Gastrocnemius medialis (tissue), 4 donors: ENCODE results near the gene ZSWIM2. TPM values are rescaled to one million over a fixed set of nuclear protein-coding genes. Genes with fewer than 3 reads are reported as not detected.

ENCODE experiments used
- ATAC-seq, 2 donors: fragments of 150-250 bp; one replicate each; pipeline ENCODE4 v1.9.1; 2016
- DNase-seq, 2 donors: peaks; one replicate each; pipeline ENCODE4 v3.0.0-alpha.2; 2019
- H3K27ac ChIP-seq, 4 donors: fragments of 200-600 bp; sonication (generic); 1 replicate in 1 of 4; 2 replicates in 3 of 4; pipeline ENCODE4 v1.5.1; 2016 to 2018; ENCODE audit warnings: mild to moderate bottlenecking in 2 of 4, moderate library complexity in 1 of 4
- H3K27me3 ChIP-seq, 3 donors: fragments of 200-600 bp; sonication (generic) in 2 of 3; 1 replicate in 1 of 3; 2 replicates in 2 of 3; pipeline versions ENCODE4 v1.5.1 to v1.6.0; 2016 to 2019; ENCODE audit warnings: mild to moderate bottlenecking in 1 of 3, moderate library complexity in 1 of 3
- H3K36me3 ChIP-seq, 2 donors: fragments of 200-600 bp; sonication (generic) in 1 of 2; one replicate each; pipeline ENCODE4 v1.5.1; 2017 to 2018
- H3K4me1 ChIP-seq, 2 donors: fragments of 200-600 bp; sonication (generic) in 1 of 2; one replicate each; pipeline ENCODE4 v1.5.1; 2016 to 2017; ENCODE audit warnings: mild to moderate bottlenecking in 2 of 2
- H3K4me3 ChIP-seq, 4 donors: fragments of 200-600 bp; sonication (generic) in 3 of 4; 1 replicate in 1 of 4; 2 replicates in 3 of 4; pipeline ENCODE4 v1.5.1; 2016 to 2019; ENCODE audit warnings: mild to moderate bottlenecking in 2 of 4
- H3K9me3 ChIP-seq, 3 donors: fragments of 200-600 bp; sonication (generic) in 2 of 3; 1 replicate in 1 of 3; 2 replicates in 2 of 3; pipeline ENCODE4 v1.5.1; 2016 to 2019
- CTCF ChIP-seq, 5 experiments: fragments of 450-650 bp in 3 of 5; fragments of 200-600 bp in 2 of 5; sonication (generic) in 2 of 5; IDR thresholded peaks in 4 of 5; conservative IDR thresholded peaks in 1 of 5; 1 replicate in 4 of 5; 2 replicates in 1 of 5; pipeline ENCODE4 v1.5.1; 2016 to 2019; ENCODE audit warnings: antibody characterized with exemption in 5 of 5, mild to moderate bottlenecking in 3 of 5, moderate library complexity in 3 of 5
- POLR2A ChIP-seq, 2 donors: fragments of 450-650 bp; IDR thresholded peaks; one replicate each; pipeline ENCODE4 v1.6.1; 2017; ENCODE audit warnings: antibody characterized with exemption in 2 of 2, mild to moderate bottlenecking in 2 of 2, moderate library complexity in 2 of 2
- in situ Hi-C, 4 donors: fragments of 200-750 bp; cut with MboI; loops; one replicate each; pipeline versions ENCODE4 v1.15.0 to v1.8.0; 2017; ENCODE audit warnings: low sequenced_read_pairs in 4 of 4
- intact Hi-C: fragments of 100-400 bp; cut with DNase I; formaldehyde crosslinking; loops from one replicate; pipeline ENCODE4 v1.15.1; 2023; ENCODE audit warnings: low total_unique reads
- total RNA-seq, 4 donors: library from RNA; depleted of rRNA; stranded (reverse); fragments of >200 nt; gene quantifications; one replicate each; pipeline versions ENCODE4 v1.1.0 to v1.2.3, GENCODE V29; 2016

ZSWIM2 gene
- total RNA-seq, 4 donors from 2014 or later: not detected

- H3K9me3 ChIP-seq: no peaks in the 10 kb centered on the region
- TF ChIP-seq POLR2A (IDR thresholded peaks at IDR 0.05) (no peak), CTCF (IDR thresholded peaks at IDR 0.05 in 4 of 5, conservative IDR thresholded peaks at IDR 0.05 in 1 of 5) (no peak)
- intact Hi-C loops (no loop called here), in situ Hi-C loops (loop anchor here in 1 of 4 donors (25.0 kb wide), 1 partner anchor 558 kb away; the partner anchor contains the start of gene CALCRL)
- no peak overlapping the region for H3K4me3 ChIP-seq
- ATAC-seq (no peak), DNase-seq (no peak)
- H3K4me1 ChIP-seq: no peaks in the 10 kb centered on the region
- no peaks in the 10 kb centered on the region for H3K27me3 ChIP-seq
- no peak overlapping the region for H3K27ac ChIP-seq
- H3K36me3 ChIP-seq: no peaks in the 10 kb centered on the region
These were observed 30.3 kb upstream of the ZSWIM2 start for GRCh38 chr2:186879312-186879711.

- Histone ChIP-seq H3K27me3 (no peaks in the 10 kb centered on the region), H3K4me3 (no peak overlapping the region), H3K36me3 (no peaks in the 10 kb centered on the region), H3K9me3 (no peaks in the 10 kb centered on the region), H3K4me1 (no peaks in the 10 kb centered on the region), H3K27ac (no peak overlapping the region)
- DNase-seq (no peak), ATAC-seq (no peak)
- intact Hi-C loops (no loop called here), in situ Hi-C loops (loop anchor here in 1 of 4 donors (25.0 kb wide), 1 partner anchor 563 kb away; the partner anchor contains the start of gene CALCRL)
- TF ChIP-seq POLR2A (IDR thresholded peaks at IDR 0.05) (no peak), CTCF (IDR thresholded peaks at IDR 0.05 in 4 of 5, conservative IDR thresholded peaks at IDR 0.05 in 1 of 5) (no peak)
These were observed 25.7 kb upstream of the ZSWIM2 start for GRCh38 chr2:186874713-186875112.

GRCh38 chr2:186871881-186872280 lies 22.9 kb upstream of the ZSWIM2 start:
- no peaks in the 10 kb centered on the region for H3K9me3 ChIP-seq
- in situ Hi-C loops (no loop called here), intact Hi-C loops (no loop called here)
- H3K27ac ChIP-seq: no peak overlapping the region
- peaks cover 0 to 6% of the 10 kb centered on the region in 2 donors for H3K4me1 ChIP-seq
- no peak for TF ChIP-seq CTCF (IDR thresholded peaks at IDR 0.05 in 4 of 5, conservative IDR thresholded peaks at IDR 0.05 in 1 of 5)
- no peak for TF ChIP-seq POLR2A (IDR thresholded peaks at IDR 0.05)
- DNase-seq (no peak), ATAC-seq (no peak)
- no peaks in the 10 kb centered on the region for H3K36me3 ChIP-seq
- no peak overlapping the region for H3K4me3 ChIP-seq
- H3K27me3 ChIP-seq: no peaks in the 10 kb centered on the region

GRCh38 chr2:186868344-186868743 lies 19.4 kb upstream of the ZSWIM2 start:
- no peak overlapping the region for H3K4me3 ChIP-seq
- H3K4me1 ChIP-seq: peaks cover 0 to 6% of the 10 kb centered on the region in 2 donors
- H3K27ac ChIP-seq: no peak overlapping the region
- ATAC-seq: no peak
- no peak for TF ChIP-seq POLR2A (IDR thresholded peaks at IDR 0.05)
- TF ChIP-seq CTCF (IDR thresholded peaks at IDR 0.05 in 4 of 5, conservative IDR thresholded peaks at IDR 0.05 in 1 of 5): no peak
- H3K36me3 ChIP-seq: no peaks in the 10 kb centered on the region
- no peaks in the 10 kb centered on the region for H3K27me3 ChIP-seq
- in situ Hi-C loops: loop anchor here in 1 of 4 donors (10.0 kb wide), 1 partner anchor 586 kb away; no protein-coding TSS in a partner anchor
- DNase-seq: no peak
- no peaks in the 10 kb centered on the region for H3K9me3 ChIP-seq
- intact Hi-C loops: no loop called here
